Measurements from ENCODE around the gene KLHL17. TPM values are rescaled to one million over a fixed set of nuclear protein-coding genes. Genes with fewer than 3 reads are reported as not detected.

KLHL17 gene
- polyA plus RNA-seq, 1 donor (not counting 4 experiments of a cell fraction or from before 2014, with no cell fraction given) = 6.5 TPM

GRCh38 chr1:980602-981395 lies 20.4 kb downstream of the KLHL17 start:
- H3K79me2 ChIP-seq (ENCODE audit: control insufficient read depth, insufficient read depth, low read length) = no peaks in the 10 kb centered on the region
- no peak overlapping the region for H3K4me3 ChIP-seq (ENCODE audit: control insufficient read depth in 2 of 3, extremely low read depth in 1 of 3, insufficient read depth in 2 of 3, low read depth in 1 of 3, low read length in 3 of 3)
- FAIRE-seq (no peak), DNase-seq (ENCODE audit: low read depth, low spot score) (no peak)
- no peak overlapping the region for H3K9ac ChIP-seq (ENCODE audit: control insufficient read depth, extremely low read depth, insufficient read depth, low read length)
- dilution Hi-C loops (cut with MboI; ENCODE audit: extremely low pct_ligation_motif_present, low sequenced_read_pairs) = no loop called here
- TF ChIP-seq EZH2 (IDR thresholded peaks at IDR 0.05; ENCODE audit: low read length) (no peak), CTCF (optimal IDR thresholded peaks at IDR 0.05 in 1 of 3, IDR thresholded peaks at IDR 0.05 in 1 of 3, conservative IDR thresholded peaks at IDR 0.05 in 1 of 3; ENCODE audit: extremely low read depth in 1 of 3, insufficient read depth in 2 of 3, low read length in 3 of 3) (no peak)
- H3K27ac ChIP-seq (ENCODE audit: control insufficient read depth, insufficient read depth, low read length) = no peak overlapping the region
- no peak overlapping the region for H3K4me2 ChIP-seq (ENCODE audit: control insufficient read depth, extremely low read depth, insufficient read depth, low read depth, low read length)
- H3K9me1 ChIP-seq (ENCODE audit: control insufficient read depth, extremely low read depth, insufficient read depth, low read length) = no peaks in the 10 kb centered on the region
- no peak overlapping the region for H2AFZ ChIP-seq (ENCODE audit: control insufficient read depth, low read length)
- H3K36me3 ChIP-seq (ENCODE audit: control insufficient read depth in 2 of 2, extremely low read depth in 1 of 2, insufficient read depth in 2 of 2, low read length in 2 of 2) = no peaks in the 10 kb centered on the region
- no peaks in the 10 kb centered on the region for H4K20me1 ChIP-seq (ENCODE audit: control insufficient read depth, extremely low read depth, insufficient read depth, low read length)
- H3K4me1 ChIP-seq (ENCODE audit: control insufficient read depth, extremely low read depth, insufficient read depth, low read length) = peaks cover 4% of the 10 kb centered on the region
- no peaks in the 10 kb centered on the region for H3K9me3 ChIP-seq (ENCODE audit: control insufficient read depth, low read depth, low read length)
- H3K27me3 ChIP-seq (ENCODE audit: control insufficient read depth, extremely low read depth, insufficient read depth, low read length) = peaks cover 50% of the 10 kb centered on the region

GRCh38 chr1:981491-981954 lies 21.1 kb downstream of the KLHL17 start:
- no peaks in the 10 kb centered on the region for H3K9me1 ChIP-seq (ENCODE audit: control insufficient read depth, extremely low read depth, insufficient read depth, low read length)
- no peak overlapping the region for H3K9ac ChIP-seq (ENCODE audit: control insufficient read depth, extremely low read depth, insufficient read depth, low read length)
- no peaks in the 10 kb centered on the region for H3K79me2 ChIP-seq (ENCODE audit: control insufficient read depth, insufficient read depth, low read length)
- no peak overlapping the region for H3K4me3 ChIP-seq (ENCODE audit: control insufficient read depth in 2 of 3, extremely low read depth in 1 of 3, insufficient read depth in 2 of 3, low read depth in 1 of 3, low read length in 3 of 3)
- no peak overlapping the region for H3K27ac ChIP-seq (ENCODE audit: control insufficient read depth, insufficient read depth, low read length)
- peaks cover 51% of the 10 kb centered on the region for H3K27me3 ChIP-seq (ENCODE audit: control insufficient read depth, extremely low read depth, insufficient read depth, low read length)
- TF ChIP-seq EZH2 (IDR thresholded peaks at IDR 0.05; ENCODE audit: low read length) (no peak), CTCF (optimal IDR thresholded peaks at IDR 0.05 in 1 of 3, IDR thresholded peaks at IDR 0.05 in 1 of 3, conservative IDR thresholded peaks at IDR 0.05 in 1 of 3; ENCODE audit: extremely low read depth in 1 of 3, insufficient read depth in 2 of 3, low read length in 3 of 3) (no peak)
- H4K20me1 ChIP-seq (ENCODE audit: control insufficient read depth, extremely low read depth, insufficient read depth, low read length) = no peaks in the 10 kb centered on the region
- no peaks in the 10 kb centered on the region for H3K9me3 ChIP-seq (ENCODE audit: control insufficient read depth, low read depth, low read length)
- H3K36me3 ChIP-seq (ENCODE audit: control insufficient read depth in 2 of 2, extremely low read depth in 1 of 2, insufficient read depth in 2 of 2, low read length in 2 of 2) = no peaks in the 10 kb centered on the region
- H3K4me1 ChIP-seq (ENCODE audit: control insufficient read depth, extremely low read depth, insufficient read depth, low read length) = no peaks in the 10 kb centered on the region
- dilution Hi-C loops (cut with MboI; ENCODE audit: extremely low pct_ligation_motif_present, low sequenced_read_pairs) = no loop called here
- H3K4me2 ChIP-seq (ENCODE audit: control insufficient read depth, extremely low read depth, insufficient read depth, low read depth, low read length) = no peak overlapping the region
- no peak for FAIRE-seq
- no peak for DNase-seq (ENCODE audit: low read depth, low spot score)
- no peak overlapping the region for H2AFZ ChIP-seq (ENCODE audit: control insufficient read depth, low read length)
